HepG2 (cell line): ENCODE measurements around the gene LITAFD. TPM values are rescaled to one million over a fixed set of nuclear protein-coding genes. Genes with fewer than 3 reads are reported as not detected.

Experiments used
- ATF5 ChIP-seq: sonication (generic); formaldehyde crosslinking; IDR thresholded peaks from 2 replicates; pipeline ENCODE4 v1.4.0; 2020; ENCODE audit warnings: mild to moderate bottlenecking, low read depth, missing genetic modification reagents
- CC2D1A ChIP-seq: sonication (generic); formaldehyde crosslinking; IDR thresholded peaks from 2 replicates; pipeline ENCODE4 v1.8.1; 2023; ENCODE audit warnings: mild to moderate bottlenecking, missing genetic modification reagents
- ETV5 ChIP-seq: IDR thresholded peaks from 2 replicates; pipeline ENCODE4 v1.6.1; 2018; ENCODE audit warnings: missing biosample characterization, missing genetic modification reagents, inconsistent platforms, borderline replicate concordance
- IRF1 ChIP-seq: sonication (generic); formaldehyde crosslinking; IDR thresholded peaks from 2 replicates; pipeline ENCODE4 v1.4.0; 2020; ENCODE audit warnings: low read depth, mild to moderate bottlenecking, missing genetic modification reagents
- MEF2D ChIP-seq: sonication (generic); formaldehyde crosslinking; IDR thresholded peaks from 2 replicates; pipeline ENCODE4 v1.5.1; 2020; ENCODE audit warnings: mild to moderate bottlenecking, missing genetic modification reagents
- MTA1 ChIP-seq: sonication (generic); formaldehyde crosslinking; IDR thresholded peaks from 2 replicates; pipeline ENCODE4 v1.4.0; 2020; ENCODE audit warnings: missing genetic modification reagents, mild to moderate bottlenecking, borderline replicate concordance
- NKX3-1 ChIP-seq: sonication (generic); formaldehyde crosslinking; IDR thresholded peaks from 2 replicates; pipeline ENCODE4 v1.5.0; 2020; ENCODE audit warnings: missing genetic modification reagents
- NPAS2 ChIP-seq: sonication (generic); formaldehyde crosslinking; IDR thresholded peaks from 2 replicates; pipeline ENCODE4 v1.8.0; 2022; ENCODE audit warnings: mild to moderate bottlenecking, missing genetic modification reagents, borderline replicate concordance
- NR2F1 ChIP-seq, 2 experiments: fragments of 450-650 bp in 1 of 2; formaldehyde crosslinking in 1 of 2; IDR thresholded peaks; 2 replicates each; pipeline versions ENCODE4 v1.5.0 to v1.6.1; 2016 to 2020; ENCODE audit warnings: mild to moderate bottlenecking in 1 of 2, missing compliant biosample characterization in 1 of 2, missing genetic modification reagents in 1 of 2, moderate library complexity in 1 of 2
- POLR2AphosphoS5 ChIP-seq: IDR thresholded peaks from 2 replicates; pipeline ENCODE4 v1.6.1; 2012; ENCODE audit warnings: low read depth, low read length
- RARA ChIP-seq: IDR thresholded peaks from 2 replicates; pipeline ENCODE4 v1.6.1; 2016; ENCODE audit warnings: missing genetic modification reagents, missing compliant biosample characterization
- REPIN1 ChIP-seq: sonication (generic); formaldehyde crosslinking; IDR thresholded peaks from 2 replicates; pipeline ENCODE4 v1.8.0; 2022; ENCODE audit warnings: missing genetic modification reagents, low read depth, mild to moderate bottlenecking, borderline replicate concordance
- TBL1XR1 ChIP-seq: fragments of 150-350 bp; IDR thresholded peaks from 2 replicates; pipeline ENCODE4 v1.6.1; 2014; ENCODE audit warnings: borderline replicate concordance, low read length; ENCODE audit not compliant: partially characterized antibody
- WIZ ChIP-seq: sonication (generic); formaldehyde crosslinking; IDR thresholded peaks from 2 replicates; pipeline ENCODE4 v1.5.1; 2020; ENCODE audit warnings: mild to moderate bottlenecking, missing genetic modification reagents
- XRCC5 ChIP-seq: fragments of 200-400 bp; formaldehyde crosslinking; optimal IDR thresholded peaks from 2 replicates; pipeline ENCODE3; 2017; ENCODE audit warnings: mild to moderate bottlenecking, low read length
- ZBTB3 ChIP-seq: sonication (generic); formaldehyde crosslinking; IDR thresholded peaks from 2 replicates; pipeline ENCODE4 v1.4.0; 2020; ENCODE audit warnings: low read depth, mild to moderate bottlenecking, moderate library complexity, missing genetic modification reagents, borderline replicate concordance
- ZNF20 ChIP-seq: sonication (generic); formaldehyde crosslinking; IDR thresholded peaks from 2 replicates; pipeline ENCODE4 v1.4.0; 2020; ENCODE audit warnings: mild to moderate bottlenecking, moderate library complexity, missing genetic modification reagents
- ZNF224 ChIP-seq: sonication (generic); formaldehyde crosslinking; IDR thresholded peaks from 2 replicates; pipeline ENCODE4 v1.5.0; 2020; ENCODE audit warnings: mild to moderate bottlenecking, missing genetic modification reagents
- ZNF260 ChIP-seq: sonication (generic); formaldehyde crosslinking; IDR thresholded peaks from 2 replicates; pipeline ENCODE4 v1.4.0; 2020; ENCODE audit warnings: missing genetic modification reagents, low read depth, mild to moderate bottlenecking, borderline replicate concordance
- ZNF326 ChIP-seq: sonication (generic); formaldehyde crosslinking; IDR thresholded peaks from 2 replicates; pipeline ENCODE4 v1.4.0; 2020; ENCODE audit warnings: missing genetic modification reagents, borderline replicate concordance
- ZNF432 ChIP-seq: sonication (generic); formaldehyde crosslinking; IDR thresholded peaks from 2 replicates; pipeline ENCODE4 v1.5.0; 2020; ENCODE audit warnings: missing genetic modification reagents, mild to moderate bottlenecking, borderline replicate concordance
- ZNF619 ChIP-seq: sonication (generic); formaldehyde crosslinking; IDR thresholded peaks from 2 replicates; pipeline ENCODE4 v1.4.0; 2020; ENCODE audit warnings: mild to moderate bottlenecking, missing genetic modification reagents
- ZNF678 ChIP-seq: sonication (generic); formaldehyde crosslinking; IDR thresholded peaks from 2 replicates; pipeline ENCODE4 v1.4.0; 2020; ENCODE audit warnings: mild to moderate bottlenecking, missing genetic modification reagents
- ZNF883 ChIP-seq: sonication (generic); formaldehyde crosslinking; IDR thresholded peaks from 2 replicates; pipeline ENCODE4 v1.5.1; 2020; ENCODE audit warnings: mild to moderate bottlenecking, missing genetic modification reagents; ENCODE audit errors: not compliant biosample characterization
- polyA plus RNA-seq, 8 experiments: library from polyadenylated mRNA; depleted of rRNA in 3 of 8; stranded (reverse) in 7 of 8; unstranded in 1 of 8; fragments of >200 nt; fragmentation: Illumina TruSeq in 4 of 8; extraction: Trizol in 4 of 8; gene quantifications; 2 replicates each; pipeline versions ENCODE4 v1.2.1 to v1.2.3, GENCODE V29; 2011 to 2016; ENCODE audit warnings: low read depth in 4 of 8, missing spikeins in 1 of 8, mixed read lengths in 1 of 8; ENCODE audit not compliant: insufficient read depth in 1 of 8
- total RNA-seq, 5 experiments: library from RNA; depleted of rRNA; stranded (reverse); fragments of >200 nt; fragmentation: Illumina TruSeq; extraction: Trizol; gene quantifications; 2 replicates each; pipeline ENCODE4 v1.2.3, GENCODE V29; 2016; ENCODE audit warnings: low read depth in 1 of 5
- TF ChIP-seq, protein P1 (sequence below): sonication (generic); formaldehyde crosslinking; IDR thresholded peaks from 2 replicates; pipeline ENCODE4 v1.9.0; 2021; ENCODE audit warnings: missing genetic modification reagents, borderline replicate concordance
- TF ChIP-seq, protein P2 (sequence below): conservative IDR thresholded peaks from 2 replicates; pipeline ENCODE4 v1.6.1; 2018; ENCODE audit warnings: missing genetic modification reagents

The LITAFD gene
- total and polyA plus RNA-seq, 2 of the 13 experiments (the other 11 are each of a cell fraction or from before 2014, with no cell fraction given) = not detected

DNA sequence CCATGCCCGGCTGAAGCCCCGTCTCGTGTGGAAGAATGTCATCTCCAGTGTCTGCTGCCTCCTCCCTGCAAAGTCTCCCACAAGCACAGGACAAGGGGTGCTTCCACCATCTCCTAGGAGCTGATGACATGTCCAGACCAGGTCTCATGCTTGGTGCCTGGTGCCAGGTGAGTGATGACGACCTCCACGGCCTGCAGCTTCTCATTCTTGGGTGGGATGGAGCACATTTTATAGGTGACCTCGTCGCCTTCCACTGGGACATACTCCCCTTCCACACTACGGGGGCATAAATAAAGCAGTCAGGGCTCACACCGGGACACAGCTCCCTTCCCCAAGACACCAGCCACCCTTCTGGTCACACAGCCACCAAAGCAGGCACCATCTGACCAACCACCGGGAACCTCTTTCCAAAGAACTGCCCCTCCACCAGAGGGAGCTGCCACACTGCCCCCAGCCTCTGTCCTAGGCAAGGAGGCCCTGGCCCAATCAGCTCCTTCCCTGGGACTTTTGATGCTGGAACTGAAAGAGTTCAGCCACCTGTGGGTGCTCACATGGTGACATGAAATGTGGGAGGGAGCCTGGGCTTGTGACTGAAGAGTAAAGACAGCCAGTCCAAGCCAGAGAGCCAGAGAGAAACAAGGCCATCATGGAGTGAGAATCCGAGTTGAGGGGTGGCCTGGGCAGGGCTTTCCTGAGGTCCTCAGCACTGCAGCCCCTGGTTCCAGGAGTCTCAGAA, 26.9 kb upstream of the LITAFD start (continued):
- TF ChIP-seq RARA (CRISPR knock-in tag) = no peak
- TF ChIP-seq MEF2D (CRISPR knock-in tag) = 0 out of 2 replicates have a peak, but pooled peaks have one; percentile 46
- TF ChIP-seq ZNF260 = no peak
- no peak for TF ChIP-seq ATF5
- no peak for TF ChIP-seq WIZ (CRISPR knock-in tag)
- TF ChIP-seq ZNF432 (CRISPR knock-in tag) = no peak
- TF ChIP-seq NKX3-1 (CRISPR knock-in tag) = no peak
- TF ChIP-seq REPIN1 (CRISPR knock-in tag) = no peak
- TF ChIP-seq NR2F1 (CRISPR knock-in tag; IDR thresholded peaks at IDR 0.05) = no peak
- no peak for TF ChIP-seq NPAS2 (CRISPR knock-in tag)
- TF ChIP-seq ZNF678 (CRISPR knock-in tag) = peak; percentile 11; the same call in 1 of the 2 replicates
- no peak for TF ChIP-seq XRCC5
- no peak for TF ChIP-seq ZBTB3 (CRISPR knock-in tag)
- peak; percentile 23; the same call in 1 of the 2 replicates for TF ChIP-seq POLR2AphosphoS5
- TF ChIP-seq, protein P1, sequence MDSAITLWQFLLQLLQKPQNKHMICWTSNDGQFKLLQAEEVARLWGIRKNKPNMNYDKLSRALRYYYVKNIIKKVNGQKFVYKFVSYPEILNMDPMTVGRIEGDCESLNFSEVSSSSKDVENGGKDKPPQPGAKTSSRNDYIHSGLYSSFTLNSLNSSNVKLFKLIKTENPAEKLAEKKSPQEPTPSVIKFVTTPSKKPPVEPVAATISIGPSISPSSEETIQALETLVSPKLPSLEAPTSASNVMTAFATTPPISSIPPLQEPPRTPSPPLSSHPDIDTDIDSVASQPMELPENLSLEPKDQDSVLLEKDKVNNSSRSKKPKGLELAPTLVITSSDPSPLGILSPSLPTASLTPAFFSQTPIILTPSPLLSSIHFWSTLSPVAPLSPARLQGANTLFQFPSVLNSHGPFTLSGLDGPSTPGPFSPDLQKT (CRISPR knock-in tag) = no peak
- TF ChIP-seq ZNF224 (CRISPR knock-in tag) = no peak
- TF ChIP-seq IRF1 = no peak
- TF ChIP-seq, protein P2, sequence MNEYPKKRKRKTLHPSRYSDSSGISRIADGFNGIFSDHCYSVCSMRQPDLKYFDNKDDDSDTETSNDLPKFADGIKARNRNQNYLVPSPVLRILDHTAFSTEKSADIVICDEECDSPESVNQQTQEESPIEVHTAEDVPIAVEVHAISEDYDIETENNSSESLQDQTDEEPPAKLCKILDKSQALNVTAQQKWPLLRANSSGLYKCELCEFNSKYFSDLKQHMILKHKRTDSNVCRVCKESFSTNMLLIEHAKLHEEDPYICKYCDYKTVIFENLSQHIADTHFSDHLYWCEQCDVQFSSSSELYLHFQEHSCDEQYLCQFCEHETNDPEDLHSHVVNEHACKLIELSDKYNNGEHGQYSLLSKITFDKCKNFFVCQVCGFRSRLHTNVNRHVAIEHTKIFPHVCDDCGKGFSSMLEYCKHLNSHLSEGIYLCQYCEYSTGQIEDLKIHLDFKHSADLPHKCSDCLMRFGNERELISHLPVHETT (CRISPR knock-in tag) = no peak
- no peak for TF ChIP-seq TBL1XR1
- TF ChIP-seq MTA1 (CRISPR knock-in tag) = 0 out of 2 replicates have a peak, but pooled peaks have one; percentile 56
- TF ChIP-seq ZNF20 (CRISPR knock-in tag) = no peak
- TF ChIP-seq CC2D1A (CRISPR knock-in tag) = no peak
- TF ChIP-seq ZNF619 = no peak
- no peak for TF ChIP-seq ETV5 (CRISPR knock-in tag)
- TF ChIP-seq ZNF326 (CRISPR knock-in tag) = no peak
- TF ChIP-seq ZNF883 (CRISPR knock-in tag) = peak; percentile 64
